ENCODE data around the gene ANKS6. TPM values are rescaled to one million over a fixed set of nuclear protein-coding genes. Genes with fewer than 3 reads are reported as not detected.

Gene ANKS6
- total RNA-seq, 2 donors from 2014 or later, result 41.7 to 55.2 TPM

- Histone ChIP-seq H3K9me3 (ENCODE audit: control insufficient read depth, low read length) (no peaks in the 10 kb centered on the region), H3K27ac (ENCODE audit: low read depth, low read length) (no peak overlapping the region), H3K9ac (ENCODE audit: extremely low read depth, low read length, poor library complexity, severe bottlenecking) (no peak overlapping the region), H3K36me3 (ENCODE audit: control insufficient read depth, insufficient read depth, low read length) (peaks cover 18% of the 10 kb centered on the region), H3K4me1 (ENCODE audit: control insufficient read depth, insufficient read depth, low read length) (peaks cover 10% of the 10 kb centered on the region), H3K27me3 (ENCODE audit: control insufficient read depth, insufficient read depth, low read length, poor library complexity, severe bottlenecking) (no peaks in the 10 kb centered on the region), H3K4me3 (ENCODE audit: low read length) (no peak overlapping the region)
- no peak overlapping the region for H3K4me3 Mint-ChIP-seq
- H3K9me3 Mint-ChIP-seq, result no peaks in the 10 kb centered on the region
- TF ChIP-seq CTCF (conservative IDR thresholded peaks at IDR 0.05), result no peak
- no peak overlapping the region for H3K27ac Mint-ChIP-seq
- WGBS, 2 experiments (ENCODE audit: insufficient coverage in 1 of 2, insufficient read length in 1 of 2), result 90 to 95% methylated on average over 8 of the region's 8 CpGs
- peaks cover 49% of the 10 kb centered on the region for H3K36me3 Mint-ChIP-seq (ENCODE audit: low read depth)
- no peaks in the 10 kb centered on the region for H3K27me3 Mint-ChIP-seq (ENCODE audit: insufficient read depth)
- no peak for DNase-seq
- peaks cover 2% of the 10 kb centered on the region for H3K4me1 Mint-ChIP-seq
Observed at GRCh38 chr9:98778251-98778650, 18.1 kb downstream of the ANKS6 start.

GRCh38 chr9:98777618-98778017, 18.7 kb downstream of the ANKS6 start:
- Mint-ChIP-seq H3K27ac (no peak overlapping the region), H3K27me3 (ENCODE audit: insufficient read depth) (no peaks in the 10 kb centered on the region), H3K4me3 (no peak overlapping the region), H3K4me1 (peaks cover 2% of the 10 kb centered on the region), H3K36me3 (ENCODE audit: low read depth) (peaks cover 50% of the 10 kb centered on the region), H3K9me3 (no peaks in the 10 kb centered on the region)
- Histone ChIP-seq H3K27ac (ENCODE audit: low read depth, low read length) (no peak overlapping the region), H3K4me1 (ENCODE audit: control insufficient read depth, insufficient read depth, low read length) (peaks cover 10% of the 10 kb centered on the region), H3K36me3 (ENCODE audit: control insufficient read depth, insufficient read depth, low read length) (peaks cover 20% of the 10 kb centered on the region), H3K9ac (ENCODE audit: extremely low read depth, low read length, poor library complexity, severe bottlenecking) (no peak overlapping the region), H3K4me3 (ENCODE audit: low read length) (no peak overlapping the region), H3K9me3 (ENCODE audit: control insufficient read depth, low read length) (no peaks in the 10 kb centered on the region), H3K27me3 (ENCODE audit: control insufficient read depth, insufficient read depth, low read length, poor library complexity, severe bottlenecking) (no peaks in the 10 kb centered on the region)
- WGBS, 2 experiments (ENCODE audit: insufficient coverage in 1 of 2, insufficient read length in 1 of 2), result 93 to 100% methylated on average over 2 to 4 of the region's 4 CpGs
- no peak for DNase-seq
- TF ChIP-seq CTCF (conservative IDR thresholded peaks at IDR 0.05), result no peak

- peak; percentile 88 for DNase-seq
- Mint-ChIP-seq H3K9me3 (no peaks in the 10 kb centered on the region), H3K36me3 (ENCODE audit: low read depth) (peaks cover 45% of the 10 kb centered on the region), H3K4me1 (peaks cover 2% of the 10 kb centered on the region), H3K27ac (no peak overlapping the region), H3K4me3 (no peak overlapping the region), H3K27me3 (ENCODE audit: insufficient read depth) (no peaks in the 10 kb centered on the region)
- Histone ChIP-seq H3K36me3 (ENCODE audit: control insufficient read depth, insufficient read depth, low read length) (peaks cover 24% of the 10 kb centered on the region), H3K4me3 (ENCODE audit: low read length) (no peak overlapping the region), H3K27me3 (ENCODE audit: control insufficient read depth, insufficient read depth, low read length, poor library complexity, severe bottlenecking) (no peaks in the 10 kb centered on the region), H3K27ac (ENCODE audit: low read depth, low read length) (no peak overlapping the region), H3K9me3 (ENCODE audit: control insufficient read depth, low read length) (no peaks in the 10 kb centered on the region), H3K9ac (ENCODE audit: extremely low read depth, low read length, poor library complexity, severe bottlenecking) (no peak overlapping the region), H3K4me1 (ENCODE audit: control insufficient read depth, insufficient read depth, low read length) (no peaks in the 10 kb centered on the region)
- WGBS, 2 experiments (ENCODE audit: insufficient coverage in 1 of 2, insufficient read length in 1 of 2), result 31 to 43% methylated on average over 6 to 8 of the region's 8 CpGs
- TF ChIP-seq CTCF (conservative IDR thresholded peaks at IDR 0.05), result peak; percentile 89
Observed at GRCh38 chr9:98775831-98776441, 20.4 kb downstream of the ANKS6 start.
